Activated B cell treated with CpG ODN at 0.5 μM for 24 hours (primary cell): ENCODE measurements around the gene TMEM100. TPM values are rescaled to one million over a fixed set of nuclear protein-coding genes. Genes with fewer than 3 reads are reported as not detected.

Source experiments
- ATAC-seq: fragments of 200-7000 bp; cut with Tn5 transposase; one replicate; pipeline ENCODE4 v1.10.0; 2021; ENCODE audit warnings: low read depth, mild to moderate bottlenecking, moderate library complexity
- CTCF ChIA-PET: fragments of 350-600 bp; sonication (Branson Sonifier 250); formaldehyde crosslinking; loops from one replicate; lab custom pipeline; 2021; ENCODE audit warnings: antibody characterized with exemption; lab: Charles Lee
- POLR2A ChIA-PET: fragments of 350-600 bp; sonication (Branson Sonifier 250); formaldehyde crosslinking; loops from one replicate; lab custom pipeline; 2021; ENCODE audit warnings: antibody characterized with exemption; lab: Charles Lee
- DNase-seq: peaks from one replicate; pipeline ENCODE4 v3.0.0; 2022
- H3K27ac Mint-ChIP-seq: one replicate; pipeline ENCODE4 v1.8.0; 2020; ENCODE audit warnings: mixed read lengths
- H3K27me3 Mint-ChIP-seq: one replicate; pipeline ENCODE4 v1.8.0; 2021; ENCODE audit warnings: mixed read lengths
- H3K36me3 Mint-ChIP-seq: one replicate; pipeline ENCODE4 v1.8.0; 2021; ENCODE audit warnings: low read depth, mixed read lengths
- H3K4me1 Mint-ChIP-seq: one replicate; pipeline ENCODE4 v1.8.0; 2021; ENCODE audit warnings: mixed read lengths
- H3K4me3 Mint-ChIP-seq: one replicate; pipeline ENCODE4 v1.8.0; 2020; ENCODE audit warnings: mild to moderate bottlenecking, mixed read lengths
- H3K9me3 Mint-ChIP-seq: one replicate; pipeline ENCODE4 v1.8.0; 2020; ENCODE audit warnings: mixed read lengths
- CTCF ChIP-seq: fragments of 200-600 bp; IDR thresholded peaks from one replicate; pipeline ENCODE4 v1.8.0; 2022; ENCODE audit warnings: antibody characterized with exemption, mild to moderate bottlenecking
- intact Hi-C: fragments of 100-400 bp; cut with micrococcal nuclease; formaldehyde crosslinking; loops from one replicate; pipeline ENCODE4 v1.15.1; 2024
- total RNA-seq: library from RNA; stranded (reverse); gene quantifications from 2 replicates; pipeline ENCODE4 v1.2.3, GENCODE V29; 2022

TMEM100 gene
- not detected in 2 replicates for total RNA-seq

GRCh38 chr17:55722742-55723487 lies at the start of gene TMEM100:
Gene TMEM100, minus strand, starts transcription at chr17:55722864. Its CDS starts 1,794 bp downstream, at chr17:55721070.
- Mint-ChIP-seq H3K4me1 (peaks cover 5% of the 10 kb centered on the region), H3K27me3 (peaks cover 31% of the 10 kb centered on the region), H3K27ac (no peak within 1 kb of the TSS), H3K36me3 (no peaks in the 10 kb centered on the region), H3K4me3 (no peak within 1 kb of the TSS), H3K9me3 (no peaks in the 10 kb centered on the region)
- ChIA-PET POLR2A (interaction anchor here (0.7 kb wide), 1 partner anchor 32 kb away, joined by 5 read pairs; no protein-coding TSS in a partner anchor), CTCF (interaction anchor here (2.4 to 5.7 kb wide), 2 partner anchors 12 to 196 kb away, joined by 12 to 21 read pairs; no protein-coding TSS in a partner anchor)
- no peak for ATAC-seq
- DNase-seq, result no peak
- intact Hi-C loops, result no loop called here
- no peak for TF ChIP-seq CTCF

GRCh38 chr17:55772086-55772485 lies 49.4 kb upstream of the TMEM100 start:
- POLR2A ChIA-PET, result no interaction called here
- no peak for TF ChIP-seq CTCF

GRCh38 chr17:55770196-55770870 lies 47.7 kb upstream of the TMEM100 start:
- CTCF ChIA-PET, result interaction anchor here (0.9 to 6.6 kb wide), 9 partner anchors 9 to 245 kb away, joined by 3 to 50 read pairs (median 4); no protein-coding TSS in a partner anchor
- H3K4me1 Mint-ChIP-seq, result no peaks in the 10 kb centered on the region
- peaks cover 31% of the 10 kb centered on the region for H3K36me3 Mint-ChIP-seq
- ATAC-seq (no peak), DNase-seq (no peak)
- TF ChIP-seq CTCF, result no peak
- H3K27me3 Mint-ChIP-seq, result no peaks in the 10 kb centered on the region
- no peak overlapping the region for H3K27ac Mint-ChIP-seq
- H3K4me3 Mint-ChIP-seq, result no peak overlapping the region
- H3K9me3 Mint-ChIP-seq, result no peaks in the 10 kb centered on the region
- intact Hi-C loops, result loop anchor here (1.0 kb wide), 1 partner anchor 244 kb away; no protein-coding TSS in a partner anchor
- POLR2A ChIA-PET, result interaction anchor here (0.7 kb wide), 1 partner anchor 452 kb away, joined by 4 read pairs; no protein-coding TSS in a partner anchor

More at GRCh38 chr17:55772086-55772485, 49.4 kb upstream of the TMEM100 start:
- ATAC-seq, result no peak
- Mint-ChIP-seq H3K36me3 (peaks cover 41% of the 10 kb centered on the region), H3K4me3 (no peak overlapping the region), H3K27me3 (no peaks in the 10 kb centered on the region), H3K4me1 (no peaks in the 10 kb centered on the region), H3K27ac (no peak overlapping the region), H3K9me3 (no peaks in the 10 kb centered on the region)
- CTCF ChIA-PET, result interaction anchor here (0.9 to 6.6 kb wide), 4 partner anchors 10 to 246 kb away, joined by 3 to 50 read pairs (median 4); no protein-coding TSS in a partner anchor
- no peak for DNase-seq
- intact Hi-C loops, result no loop called here

GRCh38 chr17:55769625-55770000 lies 46.9 kb upstream of the TMEM100 start:
- no peak for TF ChIP-seq CTCF
- intact Hi-C loops, result no loop called here
- Mint-ChIP-seq H3K4me1 (no peaks in the 10 kb centered on the region), H3K27me3 (no peaks in the 10 kb centered on the region), H3K27ac (no peak overlapping the region), H3K36me3 (peaks cover 27% of the 10 kb centered on the region), H3K4me3 (no peak overlapping the region), H3K9me3 (no peaks in the 10 kb centered on the region)
- no peak for DNase-seq
- no peak for ATAC-seq
- ChIA-PET CTCF (interaction anchor here (0.9 to 6.6 kb wide), 7 partner anchors 9 to 244 kb away, joined by 3 to 50 read pairs (median 5); no protein-coding TSS in a partner anchor), POLR2A (no interaction called here)
